Hepatocyte (in vitro differentiated cells): ENCODE results near the gene ESRP2.

Source experiments
- CTCF ChIP-seq: fragments of 200-600 bp; sonication (generic); IDR thresholded peaks from 2 replicates; pipeline ENCODE4 v1.5.1; 2016; ENCODE audit warnings: antibody characterized with exemption, mild to moderate bottlenecking; ENCODE audit not compliant: poor library complexity
- EZH2 ChIP-seq: fragments of 200-600 bp; sonication (generic); IDR thresholded peaks from 2 replicates; pipeline ENCODE4 v1.6.1; 2016; ENCODE audit warnings: antibody characterized with exemption, mild to moderate bottlenecking, borderline replicate concordance
- EZH2phosphoT487 ChIP-seq: fragments of 200-600 bp; sonication (generic); IDR thresholded peaks from one replicate; pipeline ENCODE4 v1.6.1; 2018; ENCODE audit warnings: antibody characterized with exemption, mild to moderate bottlenecking, low read depth, moderate library complexity; ENCODE audit not compliant: unreplicated experiment, severe bottlenecking

GRCh38 chr16:68214726-68215125 is 21.2 kb downstream of the ESRP2 start:
- TF ChIP-seq CTCF (no peak), EZH2 (no peak), EZH2phosphoT487 (no peak)
